ENCODE results near the gene LRRC25.
"Not testable (repeated sequence)": the region's sequence is repeated elsewhere in the genome, so short reads cannot be mapped to it uniquely, and the experiment has no call there.

The LRRC25 gene

DNA sequence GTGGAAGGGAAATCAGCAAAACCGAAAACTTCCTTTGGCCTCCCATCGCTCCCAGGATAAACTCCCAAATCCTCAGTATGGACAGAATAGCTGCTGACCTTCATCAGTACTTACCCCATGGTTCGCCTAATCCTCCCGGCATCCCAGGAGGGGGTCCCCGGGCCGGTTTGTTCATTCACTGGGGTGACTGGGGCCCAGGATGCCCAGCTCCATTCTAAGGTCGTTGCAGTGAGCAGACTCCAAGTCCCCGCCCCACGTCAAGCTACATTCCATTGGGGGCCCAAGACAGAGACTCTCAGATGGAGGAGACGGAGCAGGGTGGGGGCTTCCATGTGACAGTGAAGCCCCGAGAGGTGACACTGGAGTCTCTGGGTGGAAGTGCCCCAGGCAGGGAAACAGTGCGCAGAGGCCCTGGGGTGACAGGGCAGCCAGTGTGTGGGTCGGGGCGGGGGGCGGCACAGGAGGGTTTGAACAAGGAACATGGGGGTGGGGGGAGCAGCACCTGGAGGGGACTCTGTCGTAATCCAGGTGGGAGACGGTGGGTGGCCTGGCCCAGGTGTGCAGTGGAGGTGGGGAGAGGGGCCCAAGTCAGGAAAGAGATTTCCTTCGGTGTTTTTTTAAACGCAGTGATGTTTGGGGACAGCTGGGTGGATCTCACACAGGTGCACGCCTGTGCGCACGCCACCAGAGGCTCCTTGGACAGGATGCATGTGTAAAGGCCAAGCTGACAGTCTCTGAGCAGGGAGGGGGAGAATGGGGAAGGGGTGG lies 26.9 kb upstream of the LRRC25 start:
- ATAC-seq, result no peak

DNA sequence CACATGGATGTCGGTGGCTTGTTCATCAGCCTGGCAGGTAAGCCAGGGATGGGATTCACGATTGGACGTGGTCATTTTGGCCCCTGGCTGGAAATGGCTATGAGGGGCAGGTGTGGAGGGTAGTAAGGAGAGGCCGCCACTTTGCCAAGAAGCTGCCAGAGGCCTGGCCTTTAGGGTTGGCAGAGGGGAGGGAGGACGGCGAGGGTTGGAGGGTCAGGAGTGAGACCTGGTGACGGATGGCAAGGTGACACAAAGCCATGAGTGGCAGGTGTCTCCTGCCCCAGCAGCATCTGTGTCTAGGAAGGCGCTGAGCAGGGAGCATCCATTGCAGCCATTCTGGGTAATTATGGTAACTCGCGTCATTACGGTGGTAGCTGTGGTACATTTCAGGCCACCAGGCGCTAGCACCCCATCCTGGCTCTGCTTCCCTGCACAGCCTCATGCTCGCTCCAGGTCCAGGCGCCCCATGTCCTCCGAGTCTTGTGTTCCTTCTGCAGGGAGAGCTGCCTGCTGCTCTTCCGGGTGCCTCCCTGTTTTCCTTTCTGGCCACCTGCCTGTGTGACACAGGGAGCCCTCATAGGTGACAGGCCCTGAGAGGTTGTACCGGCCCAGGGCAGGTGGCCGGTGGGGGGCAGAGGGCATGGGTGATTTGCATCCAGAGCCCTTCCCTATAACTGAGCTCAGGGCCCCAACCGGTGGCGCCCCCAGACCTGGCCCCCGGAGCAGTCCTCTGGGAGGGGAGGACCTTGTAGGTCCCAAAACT lies 26.0 kb upstream of the LRRC25 start:
- ATAC-seq, result no peak

DNA sequence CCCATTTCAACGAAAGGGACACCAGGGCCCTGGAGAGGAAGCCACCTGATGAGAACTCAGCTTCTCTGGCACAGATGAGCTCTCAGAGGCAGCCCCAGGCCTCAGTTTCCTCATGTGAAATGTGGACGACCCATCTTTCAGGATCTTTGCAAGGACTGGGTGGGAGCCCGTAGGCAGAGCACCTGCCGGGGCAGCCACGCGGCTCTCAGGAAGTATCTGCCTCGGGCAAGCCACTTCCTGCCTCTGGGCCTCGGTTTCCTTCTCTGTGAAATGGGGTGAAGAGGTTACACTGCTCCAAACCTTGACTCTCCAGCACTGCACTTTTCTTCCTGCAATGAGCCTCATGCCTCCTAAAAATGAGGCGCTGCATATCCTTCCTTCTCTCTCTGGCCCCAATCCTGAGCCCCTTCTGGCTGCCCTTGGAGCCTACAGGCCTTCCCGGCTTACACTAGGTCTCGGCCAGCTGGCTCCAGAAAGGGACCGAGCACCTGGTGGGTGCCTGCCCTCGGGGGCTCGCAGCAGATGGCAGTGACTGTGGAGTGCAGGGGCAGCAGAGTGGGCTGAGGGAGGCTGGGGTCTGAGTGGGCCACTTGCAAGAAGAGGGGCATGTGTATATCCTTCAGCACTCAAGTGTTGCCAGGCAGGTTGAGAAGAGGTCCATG lies 25.2 kb upstream of the LRRC25 start:
- ATAC-seq, result no peak

DNA sequence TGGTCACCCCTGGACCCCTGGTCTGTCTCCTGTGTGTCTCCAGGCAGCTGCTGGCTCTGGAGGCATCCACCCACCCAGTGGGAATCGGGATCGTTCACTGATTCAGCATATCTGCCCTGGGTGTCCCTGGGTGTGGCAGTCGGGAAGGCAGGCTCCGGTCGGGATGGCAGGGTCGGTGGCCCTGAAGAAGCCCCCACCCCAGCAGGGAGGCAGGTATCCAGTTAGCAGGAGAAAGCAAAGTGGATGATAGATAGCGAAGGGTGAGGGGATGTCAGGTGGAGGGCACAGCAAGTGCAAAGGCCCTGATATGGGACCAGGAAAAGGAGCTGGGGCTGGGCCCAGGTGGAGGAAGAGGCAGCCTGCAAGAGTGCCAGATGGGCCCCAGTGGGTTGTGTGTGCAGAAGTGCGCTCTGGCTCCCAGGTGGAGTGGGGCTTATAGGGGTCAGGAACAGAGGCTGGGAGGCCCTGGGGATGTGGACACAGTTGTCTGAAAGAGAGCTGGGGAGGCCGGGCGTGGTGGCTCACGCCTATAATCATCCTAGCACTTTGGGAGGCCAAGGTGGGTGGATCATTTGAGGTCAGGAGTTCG lies 24.0 kb upstream of the LRRC25 start:
- ATAC-seq, result no peak

GRCh38 chr19:18420930-18421329 lies 23.5 kb upstream of the LRRC25 start:
- ATAC-seq, result no peak

- peak; percentile 39 to 46 for ATAC-seq
These were observed 22.5 kb upstream of the LRRC25 start for GRCh38 chr19:18419699-18420460.

GRCh38 chr19:18419195-18419698 lies 21.8 kb upstream of the LRRC25 start, which contains the start of gene SSBP4:
SSBP4 (plus strand) TSS chr19:18419398; CDS start chr19:18419649, 251 bp downstream.
- peak; percentile 61 to 64 for ATAC-seq

GRCh38 chr19:18418483-18419194 lies 21.2 kb upstream of the LRRC25 start:
- ATAC-seq, result peak; percentile 16 to 18

DNA sequence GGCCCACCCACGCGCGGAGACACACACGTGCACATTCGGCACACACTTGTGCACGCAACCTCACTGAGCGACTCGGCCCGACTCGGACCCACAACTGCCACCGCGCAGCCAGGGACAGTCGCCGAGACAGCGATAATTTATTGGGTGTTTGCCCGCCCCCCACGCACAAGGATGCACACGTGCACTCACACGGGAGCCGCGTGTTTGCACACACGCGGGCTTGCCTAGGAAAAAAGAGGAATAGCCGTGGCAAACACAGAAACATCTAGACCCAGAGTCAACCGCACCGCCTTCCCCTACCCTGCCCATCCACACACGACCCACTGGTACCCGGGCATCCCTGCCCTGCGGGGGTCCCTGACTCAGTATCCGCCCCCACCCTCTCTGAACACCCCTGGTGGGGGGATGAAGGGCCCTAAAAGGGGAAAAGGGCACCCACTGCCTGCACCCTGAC lies 20.6 kb upstream of the LRRC25 start:
- ATAC-seq, result no peak

DNA sequence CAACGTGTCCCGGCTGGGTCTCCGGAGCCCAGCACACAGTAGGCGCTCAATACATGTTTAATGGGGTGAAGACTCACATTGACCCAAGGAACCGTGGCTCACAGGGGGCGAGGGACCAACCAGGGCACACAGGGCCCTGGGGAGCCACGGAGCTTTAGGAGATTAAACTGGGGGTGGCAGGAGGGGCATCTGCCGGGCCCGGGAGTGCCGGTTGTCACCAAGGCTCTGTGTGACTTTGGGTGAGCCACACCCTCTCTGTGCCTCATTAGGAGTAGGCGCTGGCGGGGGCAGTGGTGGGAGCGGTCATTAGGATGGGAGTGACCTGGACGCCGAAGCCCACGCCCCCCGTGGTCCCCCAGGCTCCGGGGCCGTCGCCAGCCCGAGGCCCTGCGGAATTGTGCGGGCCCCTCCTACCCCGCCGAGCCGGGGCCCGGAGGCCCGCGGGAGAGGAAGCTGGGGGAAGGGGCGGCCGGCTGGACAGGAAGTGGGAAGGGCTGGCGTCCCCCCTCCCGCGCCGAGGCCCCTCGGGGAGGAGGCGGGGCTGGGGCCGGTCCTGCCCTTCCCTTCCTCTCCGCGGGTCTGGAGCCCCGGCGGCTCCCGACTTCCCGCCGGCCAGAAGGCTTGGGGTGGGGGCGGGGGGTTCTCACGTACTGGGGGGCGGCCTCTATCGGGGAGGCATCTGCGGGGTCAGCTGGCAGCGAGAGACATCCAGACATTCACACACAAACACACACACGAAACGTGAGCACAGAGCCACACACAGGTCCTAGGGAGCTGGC lies 20.0 kb upstream of the LRRC25 start:
- ATAC-seq, result no peak

DNA sequence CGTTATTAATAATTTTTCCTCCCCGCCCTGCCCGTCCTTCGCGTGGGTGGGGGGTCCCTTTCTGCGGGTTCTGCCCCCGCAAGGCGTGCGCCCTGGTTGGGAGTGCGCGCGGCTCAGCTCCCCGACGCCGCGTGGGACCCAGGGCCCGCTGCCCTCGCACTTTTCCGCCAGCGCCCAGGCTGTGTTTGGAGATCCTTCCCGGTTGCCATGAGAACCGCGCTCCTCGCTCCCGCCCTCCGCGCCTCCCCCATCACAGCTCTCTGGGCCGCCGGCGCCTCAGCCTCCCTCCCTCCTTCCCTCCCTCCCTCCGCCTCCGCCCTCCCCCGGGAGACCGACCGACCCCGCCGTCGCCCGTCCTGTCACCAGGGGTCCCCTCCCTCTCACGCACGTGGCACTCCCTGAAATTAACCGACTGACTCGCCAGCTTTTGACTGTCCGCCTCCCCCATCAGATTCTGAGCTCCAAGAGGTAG lies 19.4 kb upstream of the LRRC25 start:
- ATAC-seq, result peak; percentile 4 to 5

DNA sequence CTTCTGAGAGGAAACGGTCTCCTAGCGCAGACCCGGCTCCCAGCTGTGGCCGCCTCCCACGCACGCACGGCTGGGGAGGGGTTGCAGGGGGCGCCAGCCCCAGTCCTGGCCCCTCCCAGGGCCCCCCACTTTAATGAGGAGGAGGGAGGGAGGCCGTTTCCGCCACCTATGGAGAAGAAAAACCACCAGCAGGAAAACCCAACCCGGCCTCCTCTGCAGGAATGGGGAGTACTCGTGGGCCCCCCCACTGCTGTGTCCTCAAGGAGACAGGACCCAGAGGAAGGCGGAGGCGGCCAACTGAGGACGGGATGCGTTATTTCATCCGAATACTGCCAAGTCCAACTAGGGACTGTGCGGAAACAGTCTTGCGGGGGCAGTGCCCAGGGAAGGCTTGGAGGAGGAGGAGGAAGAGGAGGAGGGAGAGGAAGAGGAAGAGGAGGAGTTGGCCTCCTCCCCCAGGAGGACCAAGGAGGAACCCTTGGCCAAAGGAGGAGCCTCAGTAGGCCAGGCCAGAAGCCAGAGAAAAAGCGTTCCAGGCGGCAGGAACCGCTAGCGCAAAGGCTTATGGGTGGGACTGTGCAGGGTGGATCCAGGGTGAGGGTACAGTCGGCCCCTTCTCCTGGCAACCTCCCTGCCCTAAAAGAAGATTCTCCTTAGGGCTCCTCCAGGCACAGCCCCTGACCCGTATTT lies 17.9 kb upstream of the LRRC25 start:
- no peak for ATAC-seq

DNA sequence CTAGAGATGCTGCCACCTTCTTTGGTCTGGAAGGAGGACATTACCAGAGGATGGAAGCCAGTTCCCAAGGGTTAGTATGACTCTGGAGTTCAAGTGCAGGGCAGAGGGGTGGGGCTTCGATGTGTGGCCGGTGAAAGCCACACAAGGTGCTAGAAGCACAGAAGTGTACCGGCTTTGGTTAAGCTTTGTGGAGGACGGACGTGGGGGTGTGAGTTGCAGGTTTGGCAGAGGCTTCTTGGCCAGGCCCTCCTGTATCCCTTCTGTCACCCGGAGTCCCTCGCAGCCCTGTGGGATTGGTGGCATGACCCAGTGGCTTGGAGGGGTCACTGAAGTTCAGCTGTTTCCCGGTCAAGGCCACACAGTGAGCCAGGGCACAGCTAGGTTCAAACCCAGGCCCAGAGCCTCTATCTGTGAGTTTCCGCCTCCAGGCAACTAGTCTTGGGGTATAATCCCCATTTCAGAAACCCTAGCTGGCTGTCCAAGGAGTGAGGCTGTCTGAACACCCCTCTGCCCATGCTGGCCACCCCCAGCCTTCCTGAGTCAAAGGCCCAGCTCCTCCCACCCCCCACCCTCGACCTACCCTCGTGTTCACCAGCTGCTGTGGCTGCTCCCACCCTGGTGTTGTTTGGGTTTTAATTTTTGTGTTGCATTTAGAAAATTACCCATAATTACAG lies 17.2 kb upstream of the LRRC25 start:
- no peak for ATAC-seq

DNA sequence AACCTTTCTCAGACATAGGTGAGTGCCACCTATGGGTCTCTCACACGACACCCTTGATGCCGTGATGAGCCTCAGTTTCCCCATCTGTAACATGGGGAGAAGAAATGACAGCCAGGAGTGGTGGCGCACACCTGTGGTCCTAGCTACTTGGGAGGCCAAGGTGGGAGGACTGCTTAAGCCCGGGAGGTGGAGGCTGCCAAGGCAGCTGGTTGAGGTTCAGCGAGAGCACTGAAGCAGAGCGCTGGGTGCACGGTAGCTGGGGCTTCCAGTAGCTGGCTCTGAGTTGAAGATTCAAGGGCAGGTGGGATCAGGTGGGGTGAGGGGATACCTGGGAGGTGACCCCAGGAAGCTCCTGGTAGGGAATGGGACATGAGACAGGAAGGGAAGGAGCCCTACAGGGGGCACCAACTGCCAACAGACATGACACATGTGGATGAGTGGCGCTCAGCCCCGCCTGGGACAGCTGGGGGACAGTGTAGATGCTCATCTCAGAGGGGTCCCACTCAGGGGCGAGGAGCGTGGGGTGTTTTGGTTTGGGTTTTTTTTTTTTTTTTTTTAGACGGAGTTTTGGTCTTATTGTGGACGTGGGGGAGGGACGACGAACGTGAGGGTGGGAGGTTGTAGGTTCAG lies 15.3 kb upstream of the LRRC25 start:
- ATAC-seq, result no peak

DNA sequence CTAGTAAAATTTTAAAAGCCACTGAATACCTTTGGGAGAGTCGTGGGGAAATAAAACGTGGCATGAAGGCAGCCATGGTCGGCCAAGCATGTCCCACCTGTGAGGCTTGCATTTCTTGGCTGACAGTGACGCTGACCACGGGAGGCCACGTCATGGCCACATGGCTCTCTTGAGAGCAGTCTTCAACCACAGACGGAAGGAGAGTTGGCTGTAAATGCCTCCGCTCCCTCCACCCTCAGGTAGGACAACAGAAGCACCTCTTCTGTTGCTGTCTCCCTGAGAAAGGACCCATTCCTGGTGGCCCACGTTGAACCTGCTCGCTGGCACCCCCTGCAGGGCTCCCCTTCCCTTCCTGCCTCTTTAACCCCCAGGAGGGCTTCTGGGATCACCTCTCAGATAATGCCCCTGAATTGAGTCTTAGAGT lies 10.6 kb upstream of the LRRC25 start:
- ATAC-seq, result peak; percentile 14 to 17

- ATAC-seq, result no peak
These were observed 9.3 kb upstream of the LRRC25 start for GRCh38 chr19:18406749-18407148.

DNA sequence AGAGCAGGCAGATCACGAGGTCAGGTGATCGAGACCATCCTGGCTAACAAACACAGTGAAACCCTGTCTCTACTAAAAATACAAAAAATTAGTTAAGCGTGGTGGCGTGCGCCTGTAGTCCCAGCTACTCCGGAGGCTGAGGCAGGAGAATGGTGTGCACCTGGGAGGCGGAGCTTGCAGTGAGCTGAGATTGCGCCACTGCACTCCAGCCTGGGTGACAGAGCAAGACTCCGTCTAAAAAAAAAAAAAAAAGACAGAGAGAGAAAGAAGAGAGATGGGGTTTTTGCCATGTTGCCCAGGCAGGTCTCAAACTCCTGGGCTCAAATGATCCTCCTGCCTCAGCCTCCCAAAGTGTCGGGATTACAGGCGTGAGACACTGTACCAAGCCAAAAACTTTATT lies 8.3 kb upstream of the LRRC25 start:
- ATAC-seq, result not testable (repeated sequence)

GRCh38 chr19:18402455-18403248 lies 5.2 kb upstream of the LRRC25 start:
- ATAC-seq, result not testable (repeated sequence)

All from activated CD4-positive, CD25-positive, alpha-beta regulatory T cell treated with anti-CD3 and anti-CD28 coated beads, Interleukin-2, amount 50 U/mL, for 24 hours (primary cell).